A549 (cell line): ENCODE measurements around the gene COMMD3. TPM values are rescaled to one million over a fixed set of nuclear protein-coding genes. Genes with fewer than 3 reads are reported as not detected.
A peak's percentile ranks its signal among the peaks of the same experiment; 100 is the strongest.

ENCODE experiments used
- ATAC-seq, 2 experiments: fragments of 200-7000 bp in 1 of 2; fragments of >200 bp in 1 of 2; cut with Nextera tagmentation in 1 of 2; cut with Tn5 transposase in 1 of 2; 3 replicates each; pipeline versions ENCODE4 v1.8.0 to v1.9.1; 2018 to 2020; ENCODE audit warnings: mild to moderate bottlenecking in 1 of 2, moderate library complexity in 1 of 2
- CTCF ChIA-PET: fragments of 300-600 bp; sonication (Branson Sonifier 250); formaldehyde crosslinking; extraction: SDS; loops from one replicate; lab custom pipeline; 2021; ENCODE audit warnings: antibody characterized with exemption, inconsistent platforms; lab: Yijun Ruan, JAX
- POLR2A ChIA-PET: fragments of 350-600 bp; formaldehyde crosslinking; extraction: SDS; loops from one replicate; lab custom pipeline; 2021; ENCODE audit warnings: antibody characterized with exemption, inconsistent platforms; lab: Yijun Ruan, JAX
- DNase-seq, 2 experiments: peaks; one replicate each; pipeline versions ENCODE4 v3.0.0 to v3.0.0-alpha.2; 2011 to 2016; ENCODE audit warnings: low read depth in 1 of 2, low spot score in 1 of 2
- FAIRE-seq: peaks from 2 replicates; lab custom pipeline; 2011; peaks lifted over from hg19 to GRCh38; lab: Jason Lieb, UNC
- H3K27ac ChIP-seq, 2 experiments: fragments of >200 bp; sonication (Bioruptor Twin); formaldehyde crosslinking; 3 replicates each; pipeline ENCODE4 v1.5.1; 2016 to 2017
- H3K4me1 ChIP-seq: fragments of >200 bp; sonication (Bioruptor Twin); formaldehyde crosslinking; 3 replicates; pipeline ENCODE4 v1.6.1; 2016
- H3K4me2 ChIP-seq: fragments of >200 bp; sonication (Bioruptor Twin); formaldehyde crosslinking; 3 replicates; pipeline ENCODE4 v1.6.1; 2016
- H3K4me3 ChIP-seq: fragments of >200 bp; sonication (Bioruptor Twin); formaldehyde crosslinking; 3 replicates; pipeline ENCODE4 v1.5.1; 2016
- H3K9me3 ChIP-seq: fragments of >200 bp; sonication (Bioruptor Twin); formaldehyde crosslinking; 3 replicates; pipeline ENCODE4 v1.6.1; 2016
- CEBPB ChIP-seq, 2 experiments: fragments of >200 bp in 1 of 2; sonication (Bioruptor Twin) in 1 of 2; formaldehyde crosslinking in 1 of 2; IDR thresholded peaks; 2 replicates each; pipeline ENCODE4 v1.6.1; 2012 to 2016
- FOSL2 ChIP-seq, 2 experiments: fragments of 450-650 bp in 1 of 2; fragments of >200 bp in 1 of 2; sonication (Bioruptor Twin) in 1 of 2; formaldehyde crosslinking; IDR thresholded peaks; 2 replicates each; pipeline versions ENCODE4 v1.5.0 to v1.6.1; 2016 to 2020; ENCODE audit warnings: mild to moderate bottlenecking in 1 of 2, moderate library complexity in 1 of 2
- WGBS: methylation state at CpG from one replicate; pipeline ENCODE4 v1.1.6; 2017; ENCODE audit errors: missing lambda C conversion rate; 5-methylcytosine and 5-hydroxymethylcytosine counted together
- polyA plus RNA-seq, 4 experiments: library from polyadenylated mRNA; depleted of rRNA in 3 of 4; stranded (reverse); fragments of >200 nt; fragmentation: RNase III in 1 of 4; extraction: RNeasy Plus Mini Kit Qiagen cat#74134 plus additional on column Dnase treatment in 1 of 4; gene quantifications; 2 replicates in 3 of 4; 3 replicates in 1 of 4; pipeline ENCODE4 v1.2.3, GENCODE V29; 2011 to 2017
- small RNA-seq, 6 experiments: library from RNA; depleted of rRNA; stranded (forward); fragments of <200 nt; gene quantifications; one replicate each; pipeline ENCODE3, GENCODE V24; 2012
- TF ChIP-seq, protein P1 (sequence below): IDR thresholded peaks from 2 replicates; pipeline ENCODE4 v1.6.1; 2012

The COMMD3 gene
- polyA plus RNA-seq, 2 of the 4 experiments (the other 2 are of a cell fraction): 42.2 to 70.8 TPM

DNA sequence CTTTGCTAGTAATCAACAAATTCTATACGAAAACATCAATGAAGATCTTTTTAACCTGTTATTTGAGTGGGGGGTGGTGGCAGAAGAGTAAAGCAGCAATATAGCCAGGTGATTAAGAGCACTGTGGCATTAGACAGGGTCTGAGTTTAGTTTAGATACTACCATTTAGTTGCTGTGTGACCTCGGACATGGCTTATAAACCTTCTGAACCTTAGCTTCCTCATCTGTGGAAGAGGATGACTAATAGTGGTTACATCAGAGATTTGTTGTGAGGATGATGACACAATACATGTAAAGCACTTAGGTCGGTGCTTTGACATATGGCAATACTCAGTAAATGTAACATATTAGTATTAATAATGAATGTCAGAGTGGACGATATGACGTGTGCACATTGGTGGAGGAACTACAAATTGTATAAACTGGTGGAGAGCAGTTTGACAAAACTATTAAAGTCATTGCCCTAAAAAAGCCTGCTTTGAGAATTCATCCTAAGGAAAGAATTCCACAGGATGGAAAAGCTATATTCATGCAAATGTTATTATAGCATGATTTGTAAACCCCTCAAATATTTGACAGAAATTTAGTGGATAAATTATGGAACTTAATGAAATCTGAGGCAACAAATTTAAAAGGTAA, 53.4 kb downstream of the COMMD3 start:
- WGBS: 69% methylated on average over 5 of the region's 5 CpGs
- FAIRE-seq (peak; percentile 63), ATAC-seq (peak in 1 of 2 experiments; percentile 54; a peak in 1 of 6 replicates)

More for the DNA sequence above, 53.4 kb downstream of the COMMD3 start:
- Histone ChIP-seq H3K4me3 (no peak overlapping the region), H3K4me1 (no peaks in the 10 kb centered on the region), H3K9me3 (no peaks in the 10 kb centered on the region), H3K27ac (no peak overlapping the region), H3K4me2 (no peak overlapping the region; the same call in 2 of the 3 replicates)
- POLR2A ChIA-PET: no interaction called here
- TF ChIP-seq FOSL2 (IDR thresholded peaks at IDR 0.05) (no peak), FOSL2 (CRISPR knock-in tag; IDR thresholded peaks at IDR 0.05) (peak; percentile 54), CEBPB (IDR thresholded peaks at IDR 0.05) (peak in 1 of 2 experiments; percentile 35; a peak in 1 of 4 replicates)
- TF ChIP-seq, protein P1, sequence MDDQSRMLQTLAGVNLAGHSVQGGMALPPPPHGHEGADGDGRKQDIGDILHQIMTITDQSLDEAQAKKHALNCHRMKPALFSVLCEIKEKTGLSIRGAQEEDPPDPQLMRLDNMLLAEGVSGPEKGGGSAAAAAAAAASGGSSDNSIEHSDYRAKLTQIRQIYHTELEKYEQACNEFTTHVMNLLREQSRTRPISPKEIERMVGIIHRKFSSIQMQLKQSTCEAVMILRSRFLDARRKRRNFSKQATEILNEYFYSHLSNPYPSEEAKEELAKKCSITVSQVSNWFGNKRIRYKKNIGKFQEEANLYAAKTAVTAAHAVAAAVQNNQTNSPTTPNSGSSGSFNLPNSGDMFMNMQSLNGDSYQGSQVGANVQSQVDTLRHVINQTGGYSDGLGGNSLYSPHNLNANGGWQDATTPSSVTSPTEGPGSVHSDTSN: no peak
- DNase-seq: peak in 1 of 2 experiments; percentile 34
- CTCF ChIA-PET: interaction anchor here (1.1 to 1.4 kb wide), 2 partner anchors 9 to 619 kb away, joined by 3 to 4 read pairs; no protein-coding TSS in a partner anchor

Small RNA genes within 50 kb of the gene (small RNA-seq; reads per million reads assigned to genes)
- gene AL158211.3: 0 to 1.3 (median 0) reads per million in 6 experiments

Other genes with a start within 250 kb of the COMMD3 start
- not detected in 2 replicates for gene EBLN1, start 98.4 kb upstream of the COMMD3 start, polyA plus RNA-seq (2011; rRNA removed)
- gene EBLN1, start 98.4 kb upstream of the COMMD3 start, polyA plus RNA-seq (2017; fragmentation: RNase III; extraction: RNeasy Plus Mini Kit Qiagen cat#74134 plus additional on column Dnase treatment): not detected in 3 replicates
- 64.3 and 77.3 TPM in 2 replicates for gene BMI1, start 4.7 kb downstream of the COMMD3 start, polyA plus RNA-seq (2011; rRNA removed)
- gene BMI1, start 4.7 kb downstream of the COMMD3 start, polyA plus RNA-seq (2017; fragmentation: RNase III; extraction: RNeasy Plus Mini Kit Qiagen cat#74134 plus additional on column Dnase treatment): 40.7 to 50.9 TPM (median 44.4 TPM) in 3 replicates
- 0.04 TPM in 1 of 2 replicates, not detected in the other for gene SPAG6, start 29.1 kb downstream of the COMMD3 start, polyA plus RNA-seq (2011; rRNA removed)
- 0.05 TPM in 1 of 3 replicates, not detected in the others for gene SPAG6, start 29.1 kb downstream of the COMMD3 start, polyA plus RNA-seq (2017; fragmentation: RNase III; extraction: RNeasy Plus Mini Kit Qiagen cat#74134 plus additional on column Dnase treatment)